Upper lobe of right lung (tissue), 1 donor: ENCODE results near the gene SKIC2. TPM values are rescaled to one million over a fixed set of nuclear protein-coding genes. Genes with fewer than 3 reads are reported as not detected.
"Not testable (repeated sequence)": the region's sequence is repeated elsewhere in the genome, so short reads cannot be mapped to it uniquely, and the experiment has no call there.

Experiments used
- ATAC-seq: fragments of 200-7000 bp; cut with Tn5 transposase; one replicate; pipeline ENCODE4 v1.9.1; 2020; ENCODE audit warnings: mild to moderate bottlenecking, moderate library complexity
- DNase-seq: peaks from one replicate; pipeline ENCODE4 v3.0.0-alpha.2; 2020
- H3K27ac ChIP-seq: fragments of 200-600 bp; one replicate; pipeline ENCODE4 v1.8.0; 2022
- H3K27me3 ChIP-seq: fragments of 200-600 bp; one replicate; pipeline ENCODE4 v1.8.0; 2022; ENCODE audit warnings: mild to moderate bottlenecking
- H3K36me3 ChIP-seq: fragments of 200-600 bp; one replicate; pipeline ENCODE4 v1.8.0; 2022
- H3K4me1 ChIP-seq: fragments of 200-600 bp; one replicate; pipeline ENCODE4 v1.8.0; 2022
- H3K4me3 ChIP-seq: fragments of 200-600 bp; one replicate; pipeline ENCODE4 v1.8.0; 2022; ENCODE audit warnings: mild to moderate bottlenecking
- H3K9me3 ChIP-seq: fragments of 200-600 bp; one replicate; pipeline ENCODE4 v1.8.0; 2022
- CTCF ChIP-seq: fragments of 200-600 bp; IDR thresholded peaks from one replicate; pipeline ENCODE4 v1.8.0; 2022; ENCODE audit warnings: antibody characterized with exemption
- intact Hi-C: fragments of 100-400 bp; cut with DNase I; formaldehyde crosslinking; loops from one replicate; pipeline ENCODE4 v1.11.0; 2022
- total RNA-seq: library from RNA; stranded (reverse); fragmentation: NEBNext Ultra II Directional; extraction: Animal tissue kit (Norgen Biotek cat#: 25700); gene quantifications from one replicate; pipeline ENCODE4 v1.2.1, GENCODE V29; 2021
- donor health status: DM: no; HTN: yes; CAD: no; lungs with severe emphysema.

The SKIC2 gene
- total RNA-seq, 1 donor from 2014 or later: 58.8 TPM

- TF ChIP-seq CTCF: no peak
- Histone ChIP-seq H3K36me3 (peaks cover 43% of the 10 kb centered on the region), H3K9me3 (no peaks in the 10 kb centered on the region), H3K4me3 (peak overlapping the region; percentile 84), H3K27me3 (no peaks in the 10 kb centered on the region), H3K27ac (peak overlapping the region; percentile 99), H3K4me1 (peaks cover 20% of the 10 kb centered on the region)
- DNase-seq: no peak
- intact Hi-C loops: no loop called here
- ATAC-seq: no peak
Measured at GRCh38 chr6:31970604-31971271, 11.8 kb downstream of the SKIC2 start.

GRCh38 chr6:31971279-31971992, 12.5 kb downstream of the SKIC2 start:
- no peak for DNase-seq
- Histone ChIP-seq H3K27ac (peak overlapping the region; percentile 99), H3K27me3 (no peaks in the 10 kb centered on the region), H3K4me3 (peak overlapping the region; percentile 84), H3K4me1 (peaks cover 20% of the 10 kb centered on the region), H3K36me3 (peaks cover 36% of the 10 kb centered on the region), H3K9me3 (no peaks in the 10 kb centered on the region)
- no peak for ATAC-seq
- intact Hi-C loops: no loop called here
- no peak for TF ChIP-seq CTCF

GRCh38 chr6:31971993-31972708, 13.2 kb downstream of the SKIC2 start, which contains the start of gene DXO:
TSS of gene DXO (minus strand) at chr6:31972138. CDS start at chr6:31971675, 463 bp downstream.
- TF ChIP-seq CTCF: no peak
- peaks cover 28% of the 10 kb centered on the region for H3K36me3 ChIP-seq
- DNase-seq (peak; percentile 97), ATAC-seq (peak; percentile 94)
- H3K27ac ChIP-seq: peak within 1 kb of the TSS; percentile 99
- H3K9me3 ChIP-seq: no peaks in the 10 kb centered on the region
- intact Hi-C loops: no loop called here
- peaks cover 20% of the 10 kb centered on the region for H3K4me1 ChIP-seq
- H3K4me3 ChIP-seq: peak within 1 kb of the TSS; percentile 84
- no peaks in the 10 kb centered on the region for H3K27me3 ChIP-seq

GRCh38 chr6:31972709-31973350, 13.9 kb downstream of the SKIC2 start:
- TF ChIP-seq CTCF: no peak
- Histone ChIP-seq H3K27me3 (no peaks in the 10 kb centered on the region), H3K27ac (peak overlapping the region; percentile 99), H3K4me1 (peaks cover 20% of the 10 kb centered on the region), H3K9me3 (no peaks in the 10 kb centered on the region), H3K4me3 (peak overlapping the region; percentile 84), H3K36me3 (peaks cover 22% of the 10 kb centered on the region)
- DNase-seq (no peak), ATAC-seq (no peak)
- intact Hi-C loops: no loop called here

- H3K4me3 ChIP-seq, ATAC-seq, intact Hi-C loops, H3K27me3 ChIP-seq, H3K9me3 ChIP-seq, H3K27ac ChIP-seq: not testable (repeated sequence)
- DNase-seq: peak; percentile 54
- Histone ChIP-seq H3K4me1 (peaks cover 16% of the 10 kb centered on the region), H3K36me3 (peaks cover 13% of the 10 kb centered on the region)
Measured at GRCh38 chr6:31976065-31976464, 17.1 kb downstream of the SKIC2 start.
